Activated CD8-positive, alpha-beta T cell treated with anti-CD3 and anti-CD28 coated beads, Interleukin-2, amount 10 ng/mL, durations not matched to agents 7 days and 5 days (primary cell): Measurements from ENCODE around the gene RRP8. TPM values are rescaled to one million over a fixed set of nuclear protein-coding genes. Genes with fewer than 3 reads are reported as not detected.

Source experiments
- ATAC-seq: fragments of 150-1000 bp; cut with Tn5 transposase; one replicate; pipeline ENCODE4 v1.10.0; 2021; ENCODE audit warnings: moderate library complexity
- CTCF ChIA-PET: fragments of 350-600 bp; sonication (Branson Sonifier 250); formaldehyde crosslinking; loops from one replicate; lab custom pipeline; 2021; ENCODE audit warnings: antibody characterized with exemption; lab: Charles Lee
- POLR2A ChIA-PET: fragments of 350-600 bp; sonication (Branson Sonifier 250); formaldehyde crosslinking; loops from one replicate; lab custom pipeline; 2021; ENCODE audit warnings: antibody characterized with exemption; lab: Charles Lee
- DNase-seq: peaks from one replicate; pipeline ENCODE4 v3.0.0-alpha.2; 2020
- H3K27ac Mint-ChIP-seq: one replicate; pipeline ENCODE4 v1.8.0; 2021; ENCODE audit warnings: mild to moderate bottlenecking, mixed read lengths
- H3K27me3 Mint-ChIP-seq: one replicate; pipeline ENCODE4 v1.8.0; 2021; ENCODE audit warnings: low read depth, mixed read lengths
- H3K36me3 Mint-ChIP-seq: one replicate; pipeline ENCODE4 v1.8.0; 2021; ENCODE audit warnings: low read depth, mixed read lengths
- H3K4me1 Mint-ChIP-seq: one replicate; pipeline ENCODE4 v1.8.0; 2021; ENCODE audit warnings: low read depth, mixed read lengths
- H3K4me3 Mint-ChIP-seq: one replicate; pipeline ENCODE4 v1.8.0; 2021; ENCODE audit warnings: mild to moderate bottlenecking, mixed read lengths
- H3K9me3 Mint-ChIP-seq: one replicate; pipeline ENCODE4 v1.8.0; 2022; ENCODE audit warnings: mixed read lengths; ENCODE audit not compliant: insufficient read depth
- total RNA-seq, 2 experiments: library from RNA; stranded (reverse); gene quantifications; one replicate each; pipeline ENCODE4 v1.2.3, GENCODE V29; 2021

Gene RRP8
- total RNA-seq, 2 experiments from 2014 or later = 28.6 to 29.8 TPM

GRCh38 chr11:6623391-6624363 lies 20.3 kb upstream of the RRP8 start:
- ChIA-PET CTCF (interaction anchor here (0.6 to 6.5 kb wide), 4 partner anchors 11 to 59 kb away, joined by 3 to 93 read pairs (median 9); partner anchors contain the start of genes MRPL17 and TAF10), POLR2A (no interaction called here)

GRCh38 chr11:6622261-6623171 lies 19.1 kb upstream of the RRP8 start:
- POLR2A ChIA-PET = interaction anchor here (0.8 to 1.3 kb wide), 4 partner anchors 10 to 51 kb away, joined by 3 to 4 read pairs (median 3); no protein-coding TSS in a partner anchor
- H3K27ac Mint-ChIP-seq = no peak overlapping the region
- no peaks in the 10 kb centered on the region for H3K27me3 Mint-ChIP-seq
- H3K4me1 Mint-ChIP-seq = peaks cover 12% of the 10 kb centered on the region
- ATAC-seq (no peak), DNase-seq (no peak)
- H3K9me3 Mint-ChIP-seq = no peaks in the 10 kb centered on the region
- no peak overlapping the region for H3K4me3 Mint-ChIP-seq
- CTCF ChIA-PET = interaction anchor here (1.8 to 6.5 kb wide), 4 partner anchors 10 to 60 kb away, joined by 6 to 93 read pairs (median 31); partner anchors contain the start of genes ILK, MRPL17, RRP8 and TAF10
- H3K36me3 Mint-ChIP-seq = no peaks in the 10 kb centered on the region

More at GRCh38 chr11:6623391-6624363, 20.3 kb upstream of the RRP8 start:
- H3K4me3 Mint-ChIP-seq = no peak overlapping the region
- ATAC-seq (no peak), DNase-seq (no peak)
- H3K9me3 Mint-ChIP-seq = no peaks in the 10 kb centered on the region
- H3K36me3 Mint-ChIP-seq = no peaks in the 10 kb centered on the region
- peaks cover 20% of the 10 kb centered on the region for H3K4me1 Mint-ChIP-seq
- no peaks in the 10 kb centered on the region for H3K27me3 Mint-ChIP-seq
- no peak overlapping the region for H3K27ac Mint-ChIP-seq

- H3K4me3 Mint-ChIP-seq = no peak overlapping the region
- peaks cover 4% of the 10 kb centered on the region for H3K4me1 Mint-ChIP-seq
- no peak for ATAC-seq
- no peak overlapping the region for H3K27ac Mint-ChIP-seq
- H3K9me3 Mint-ChIP-seq = no peaks in the 10 kb centered on the region
- ChIA-PET CTCF (interaction anchor here (1.8 to 6.5 kb wide), 4 partner anchors 9 to 61 kb away, joined by 6 to 93 read pairs (median 31); partner anchors contain the start of genes ILK, MRPL17, RRP8 and TAF10), POLR2A (interaction anchor here (0.7 to 5.1 kb wide), 6 partner anchors 9 to 220 kb away, joined by 3 to 27 read pairs (median 4); partner anchors contain the start of gene MRPL17)
- H3K27me3 Mint-ChIP-seq = no peaks in the 10 kb centered on the region
- H3K36me3 Mint-ChIP-seq = no peaks in the 10 kb centered on the region
- DNase-seq = no peak
These were observed 18.3 kb upstream of the RRP8 start for GRCh38 chr11:6621711-6622211.

DNA sequence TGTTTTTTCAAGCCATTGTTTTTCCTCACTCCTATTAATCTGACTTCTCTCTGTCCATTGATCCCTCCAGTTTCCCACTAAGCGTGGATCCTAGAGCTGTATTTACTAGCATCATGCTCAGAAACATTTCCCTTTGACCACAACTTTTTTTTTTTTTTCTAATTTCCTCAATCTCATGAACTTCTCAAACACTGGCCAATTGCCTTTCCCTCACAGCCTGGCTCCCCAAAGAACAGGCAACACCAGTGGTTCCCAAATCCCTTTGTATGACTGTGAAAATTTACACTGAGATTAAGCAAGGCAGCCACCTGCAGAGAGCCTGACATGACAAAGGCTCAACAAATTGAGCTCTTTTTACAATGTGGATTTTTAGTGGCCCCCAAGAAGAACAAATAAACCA lies 17.2 kb upstream of the RRP8 start:
- ChIA-PET POLR2A (interaction anchor here (0.9 to 5.1 kb wide), 2 partner anchors 9 to 62 kb away, joined by 4 to 27 read pairs; partner anchors contain the start of genes MRPL17 and TAF10), CTCF (interaction anchor here (1.3 to 6.5 kb wide), 6 partner anchors 8 to 74 kb away, joined by 3 to 93 read pairs (median 10); partner anchors contain the start of genes ILK, MRPL17, RRP8 and TAF10)
- no peak for DNase-seq
- H3K36me3 Mint-ChIP-seq = peaks cover 10% of the 10 kb centered on the region
- H3K4me1 Mint-ChIP-seq = peaks cover 2% of the 10 kb centered on the region
- H3K27me3 Mint-ChIP-seq = no peaks in the 10 kb centered on the region
- no peak overlapping the region for H3K27ac Mint-ChIP-seq
- no peak overlapping the region for H3K4me3 Mint-ChIP-seq
- ATAC-seq = no peak
- H3K9me3 Mint-ChIP-seq = no peaks in the 10 kb centered on the region

- Mint-ChIP-seq H3K4me1 (peaks cover 2% of the 10 kb centered on the region), H3K36me3 (peaks cover 21% of the 10 kb centered on the region), H3K9me3 (no peaks in the 10 kb centered on the region), H3K27ac (no peak within 1 kb of the TSS), H3K4me3 (no peak within 1 kb of the TSS), H3K27me3 (no peaks in the 10 kb centered on the region)
- CTCF ChIA-PET = interaction anchor here (0.6 to 6.5 kb wide), 22 partner anchors 8 to 240 kb away, joined by 3 to 93 read pairs (median 5); partner anchors contain the start of genes ILK, MRPL17 and RRP8
- POLR2A ChIA-PET = interaction anchor here (0.8 to 5.1 kb wide), 11 partner anchors 8 to 137 kb away, joined by 3 to 27 read pairs (median 6); partner anchors contain the start of genes ILK, MRPL17 and RRP8
- DNase-seq = peak; percentile 95
- peak; percentile 96 for ATAC-seq
These were observed 15.8 kb upstream of the RRP8 start, which contains the start of gene TPP1 for GRCh38 chr11:6619004-6619745. TPP1 (minus strand) TSS chr11:6619422; CDS start chr11:6619400, 22 bp downstream.

DNA sequence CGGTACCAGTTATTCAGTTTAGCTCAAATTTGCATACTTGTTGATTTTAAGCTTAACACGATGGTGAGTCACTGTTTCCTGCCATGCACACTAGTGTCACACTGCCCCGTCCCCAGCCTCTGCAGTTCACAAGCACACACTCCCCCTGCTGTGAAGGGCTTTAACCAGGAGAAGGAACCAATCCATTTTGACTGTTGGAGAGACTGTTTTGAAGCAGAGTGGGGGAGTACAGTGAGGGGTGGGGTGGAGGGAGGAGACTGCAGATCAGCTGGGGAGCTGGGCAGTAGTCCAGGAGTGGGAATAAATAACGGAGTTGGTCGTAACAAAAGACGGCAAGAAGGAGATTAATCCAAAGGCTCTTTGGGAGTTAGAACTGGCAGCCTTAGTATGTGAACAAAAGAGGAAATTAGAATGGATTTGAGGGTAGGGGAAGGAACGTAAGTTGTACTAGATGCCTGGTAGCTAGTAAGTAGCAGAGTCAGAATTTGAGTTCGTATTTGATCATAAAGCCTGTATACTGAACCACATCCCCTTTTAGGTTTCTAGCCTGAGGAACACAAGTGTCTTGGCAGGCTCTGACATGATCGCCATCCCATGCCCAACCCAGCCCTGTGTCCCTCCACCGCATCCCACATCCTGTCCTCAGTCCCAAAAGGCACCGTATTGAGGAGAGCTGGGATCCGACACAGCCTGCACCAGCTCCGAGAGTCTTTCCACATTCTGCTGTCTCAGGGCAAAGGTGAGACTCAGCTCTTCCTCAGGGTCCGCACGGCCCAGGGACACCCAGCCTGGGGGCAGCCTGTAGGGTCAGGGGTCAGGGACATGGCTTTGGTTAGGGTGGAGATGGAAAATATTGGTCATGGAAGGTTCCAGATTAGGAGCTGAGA lies 14.9 kb upstream of the RRP8 start:
- H3K27ac Mint-ChIP-seq = no peak overlapping the region
- CTCF ChIA-PET = interaction anchor here (0.6 to 6.5 kb wide), 22 partner anchors 9 to 239 kb away, joined by 3 to 93 read pairs (median 5); partner anchors contain the start of genes ILK, MRPL17 and RRP8
- POLR2A ChIA-PET = interaction anchor here (0.6 to 5.1 kb wide), 15 partner anchors 8 to 137 kb away, joined by 3 to 27 read pairs (median 4); partner anchors contain the start of genes ARFIP2, ILK, MRPL17 and RRP8
- no peak overlapping the region for H3K4me3 Mint-ChIP-seq
- peaks cover 2% of the 10 kb centered on the region for H3K4me1 Mint-ChIP-seq
- DNase-seq (peak; percentile 70), ATAC-seq (peak; percentile 37)
- H3K27me3 Mint-ChIP-seq = no peaks in the 10 kb centered on the region
- no peaks in the 10 kb centered on the region for H3K9me3 Mint-ChIP-seq
- H3K36me3 Mint-ChIP-seq = peaks cover 21% of the 10 kb centered on the region

GRCh38 chr11:6617315-6617781 lies 13.9 kb upstream of the RRP8 start:
- Mint-ChIP-seq H3K9me3 (no peaks in the 10 kb centered on the region), H3K36me3 (peaks cover 21% of the 10 kb centered on the region), H3K4me1 (peaks cover 2% of the 10 kb centered on the region), H3K27me3 (no peaks in the 10 kb centered on the region), H3K27ac (peak overlapping the region; percentile 5), H3K4me3 (no peak overlapping the region)
- CTCF ChIA-PET = interaction anchor here (1.0 to 6.5 kb wide), 10 partner anchors 10 to 238 kb away, joined by 3 to 93 read pairs (median 10); partner anchors contain the start of genes ILK, MRPL17 and RRP8
- no peak for ATAC-seq
- no peak for DNase-seq
- POLR2A ChIA-PET = interaction anchor here (0.6 to 5.1 kb wide), 9 partner anchors 9 to 136 kb away, joined by 3 to 27 read pairs (median 10); partner anchors contain the start of genes ARFIP2, ILK, MRPL17 and RRP8

- peaks cover 2% of the 10 kb centered on the region for H3K4me1 Mint-ChIP-seq
- peaks cover 21% of the 10 kb centered on the region for H3K36me3 Mint-ChIP-seq
- ChIA-PET POLR2A (interaction anchor here (2.8 to 5.1 kb wide), 3 partner anchors 11 to 66 kb away, joined by 16 to 27 read pairs (median 21); partner anchors contain the start of genes ILK, MRPL17 and RRP8), CTCF (interaction anchor here (1.2 to 6.5 kb wide), 2 partner anchors 12 to 66 kb away, joined by 4 to 93 read pairs; partner anchors contain the start of gene MRPL17)
- H3K27me3 Mint-ChIP-seq = no peaks in the 10 kb centered on the region
- H3K4me3 Mint-ChIP-seq = no peak overlapping the region
- DNase-seq (no peak), ATAC-seq (no peak)
- no peaks in the 10 kb centered on the region for H3K9me3 Mint-ChIP-seq
- H3K27ac Mint-ChIP-seq = no peak overlapping the region
These were observed 13.3 kb upstream of the RRP8 start for GRCh38 chr11:6616596-6617250.
